Measurements from ENCODE around the gene CRHR1.

GRCh38 chr17:45756266-45756991 is 27.7 kb upstream of the CRHR1 start:
- TF ChIP-seq CTCF (IDR thresholded peaks at IDR 0.05) (no peak), POLR2A (IDR thresholded peaks at IDR 0.05) (no peak), EP300 (IDR thresholded peaks at IDR 0.05; ENCODE audit: low read depth) (no peak)
